ENCODE data around the gene EARS2. TPM values are rescaled to one million over a fixed set of nuclear protein-coding genes. Genes with fewer than 3 reads are reported as not detected.
"Not testable (repeated sequence)": the region's sequence is repeated elsewhere in the genome, so short reads cannot be mapped to it uniquely, and the experiment has no call there.

Gene EARS2
- total RNA-seq, result 10 to 100 TPM; 12.5 to 13.4 TPM

DNA sequence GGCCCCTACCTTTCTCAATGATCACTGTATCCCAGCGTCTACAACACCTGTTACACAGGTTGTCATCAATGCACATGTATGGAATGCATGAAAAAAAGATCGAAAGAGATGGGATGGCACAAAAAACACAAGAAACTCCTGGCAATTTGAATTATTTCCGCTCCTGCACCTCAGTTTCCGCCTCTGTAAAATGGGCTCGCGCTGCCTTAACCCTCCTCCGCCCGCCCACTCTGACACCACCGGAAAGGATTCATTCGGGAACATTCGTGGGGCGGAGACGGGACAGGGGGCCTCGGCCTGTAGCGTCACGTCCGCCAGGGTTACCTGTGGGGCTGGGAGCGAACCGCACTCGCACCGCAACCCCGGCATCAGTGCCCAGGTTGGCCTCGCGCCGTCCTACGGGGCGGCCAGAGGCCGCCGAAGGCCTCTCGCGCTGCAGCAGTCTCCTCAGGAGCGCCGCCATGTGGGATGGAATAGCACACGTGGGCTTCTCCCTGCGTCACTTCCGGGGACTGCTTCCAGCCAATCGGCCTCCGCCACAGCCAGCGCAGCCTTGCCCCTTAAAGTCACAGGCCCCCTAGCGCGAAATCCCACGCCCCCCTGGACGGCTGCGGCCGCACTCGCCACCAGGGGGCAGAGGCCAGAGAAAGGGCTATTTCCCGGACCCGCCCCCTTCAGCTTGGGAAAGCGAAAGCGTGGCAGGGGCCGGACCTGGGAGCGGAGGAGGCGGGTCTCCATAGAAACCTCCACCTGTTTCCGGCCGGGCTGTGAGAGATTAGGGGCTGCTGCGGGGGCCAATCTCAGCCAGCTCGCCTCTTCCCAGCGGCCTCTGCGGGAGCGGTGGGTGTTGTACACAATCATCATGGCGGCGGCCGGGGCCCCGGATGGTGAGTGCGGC lies at the start of gene EARS2, which contains the start of gene UBFD1:
Gene EARS2, minus strand, starts transcription at position 470 of the 898 bp plus-strand sequence. Its CDS starts 7 bp downstream, at position 463.
Gene UBFD1, plus strand, starts transcription at position 847 of the 898 bp plus-strand sequence. Its CDS starts 16 bp downstream, at position 863.
- peak within 1 kb of the TSS; percentile 92 for H3K27ac Mint-ChIP-seq
- H3K9me3 Mint-ChIP-seq, result no peaks in the 10 kb centered on the region
- H3K36me3 Mint-ChIP-seq (ENCODE audit: insufficient read depth in 2 of 2), result peaks cover 0 to 6% of the 10 kb centered on the region in 2 donors
- H3K4me1 Mint-ChIP-seq (ENCODE audit: low read depth), result peaks cover 57% of the 10 kb centered on the region
- DNase-seq (peak; percentile 98 to 99), ATAC-seq (replicated peaks in 1 of 2) (peak; percentile 93)
- H3K4me3 Mint-ChIP-seq, result peak within 1 kb of the TSS; percentile 97
- H3K27me3 Mint-ChIP-seq (ENCODE audit: low read depth), result no peaks in the 10 kb centered on the region

DNA sequence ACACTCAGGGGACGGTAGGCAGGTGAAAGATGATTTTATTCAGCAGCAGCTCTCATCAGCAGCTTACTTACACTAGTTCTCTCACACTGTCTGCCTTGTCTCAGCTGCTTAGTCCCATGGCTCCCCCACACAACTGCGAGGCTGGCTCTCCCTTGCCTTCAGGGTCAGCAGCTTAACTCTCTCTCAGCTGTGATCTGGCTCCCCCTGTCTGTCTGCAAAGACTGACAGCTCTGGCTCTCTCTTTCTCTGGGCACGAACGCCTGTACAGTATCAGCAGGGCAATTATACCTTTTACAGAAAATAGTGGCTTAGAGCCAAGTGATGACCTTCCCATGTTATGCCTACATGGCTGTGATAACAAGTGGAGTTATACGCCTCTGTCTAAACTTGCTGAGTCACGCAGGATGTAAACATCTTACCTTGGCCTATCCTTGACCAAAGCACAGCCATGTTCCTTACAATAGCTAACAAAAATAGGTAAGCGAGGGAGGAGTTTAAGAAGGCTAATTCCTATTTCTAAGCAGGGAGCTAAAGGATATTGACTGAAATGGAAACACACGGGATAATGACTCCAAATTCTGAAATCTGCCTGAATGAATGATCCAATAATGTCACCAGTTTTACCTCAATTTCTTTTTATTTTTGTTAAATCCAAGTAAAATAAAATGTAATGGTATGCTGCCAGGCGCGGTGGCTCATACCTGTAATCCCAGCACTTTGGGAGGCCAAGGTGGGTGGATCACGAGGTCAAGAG lies 40.0 kb upstream of the EARS2 start:
- DNase-seq, result peak; percentile 35 to 43
- H3K9me3 Mint-ChIP-seq, result no peaks in the 10 kb centered on the region

DNA sequence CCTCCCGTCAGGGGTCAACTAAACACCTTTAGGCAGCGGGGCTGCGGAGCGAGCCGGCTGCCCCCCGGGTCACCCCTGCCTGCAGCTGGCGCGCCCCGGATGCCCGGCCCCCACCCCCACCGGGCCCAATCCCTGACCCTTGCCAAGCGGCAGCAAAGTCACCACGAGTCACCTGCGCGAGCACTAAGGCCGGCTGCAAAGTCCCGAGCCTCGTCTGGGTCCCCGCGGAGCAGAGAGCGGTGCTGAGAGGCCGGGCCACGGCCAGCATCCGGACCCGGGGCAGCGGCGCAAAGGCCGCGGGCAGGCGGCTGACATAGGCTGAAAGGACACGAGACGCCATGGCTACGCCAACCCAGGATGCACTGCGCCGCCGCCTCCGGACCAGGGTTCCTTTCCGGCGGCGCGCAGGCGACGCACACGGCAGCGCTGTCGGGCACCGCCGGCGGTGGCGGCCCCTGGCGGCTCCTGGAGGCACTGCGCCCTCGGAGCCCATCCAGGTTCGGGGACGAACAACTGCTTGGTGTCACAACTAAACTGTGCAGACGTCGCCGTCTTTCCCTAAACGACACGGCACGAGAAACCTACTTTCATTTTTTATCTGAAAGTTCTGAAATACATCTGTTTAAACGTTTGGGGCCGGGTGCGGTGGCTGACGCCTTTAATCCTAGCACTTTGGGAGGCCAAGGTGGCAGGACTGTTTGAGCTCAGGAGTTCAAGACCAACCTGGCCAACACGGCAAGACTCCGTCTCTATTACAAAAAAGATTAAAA lies 39.0 kb upstream of the EARS2 start, which contains the start of gene NDUFAB1:
Gene NDUFAB1, minus strand, starts transcription at position 366 of the 770 bp plus-strand sequence. Its CDS starts 26 bp downstream, at position 340.
- H3K4me1 Mint-ChIP-seq (ENCODE audit: low read depth), result peaks cover 40% of the 10 kb centered on the region
- ATAC-seq (replicated peaks in 1 of 2), result peak; percentile 99 to 100

More for the DNA sequence above, 40.0 kb upstream of the EARS2 start:
- no peaks in the 10 kb centered on the region for H3K27me3 Mint-ChIP-seq (ENCODE audit: low read depth)
- peak overlapping the region; percentile 21 for H3K27ac Mint-ChIP-seq
- peaks cover 32% of the 10 kb centered on the region for H3K4me1 Mint-ChIP-seq (ENCODE audit: low read depth)
- peaks cover 2 to 11% of the 10 kb centered on the region in 2 donors for H3K36me3 Mint-ChIP-seq (ENCODE audit: insufficient read depth in 2 of 2)
- H3K4me3 Mint-ChIP-seq, result peak overlapping the region; percentile 23 to 57
- peak in 1 of 2 donors; percentile 13 for ATAC-seq (replicated peaks in 1 of 2)

DNA sequence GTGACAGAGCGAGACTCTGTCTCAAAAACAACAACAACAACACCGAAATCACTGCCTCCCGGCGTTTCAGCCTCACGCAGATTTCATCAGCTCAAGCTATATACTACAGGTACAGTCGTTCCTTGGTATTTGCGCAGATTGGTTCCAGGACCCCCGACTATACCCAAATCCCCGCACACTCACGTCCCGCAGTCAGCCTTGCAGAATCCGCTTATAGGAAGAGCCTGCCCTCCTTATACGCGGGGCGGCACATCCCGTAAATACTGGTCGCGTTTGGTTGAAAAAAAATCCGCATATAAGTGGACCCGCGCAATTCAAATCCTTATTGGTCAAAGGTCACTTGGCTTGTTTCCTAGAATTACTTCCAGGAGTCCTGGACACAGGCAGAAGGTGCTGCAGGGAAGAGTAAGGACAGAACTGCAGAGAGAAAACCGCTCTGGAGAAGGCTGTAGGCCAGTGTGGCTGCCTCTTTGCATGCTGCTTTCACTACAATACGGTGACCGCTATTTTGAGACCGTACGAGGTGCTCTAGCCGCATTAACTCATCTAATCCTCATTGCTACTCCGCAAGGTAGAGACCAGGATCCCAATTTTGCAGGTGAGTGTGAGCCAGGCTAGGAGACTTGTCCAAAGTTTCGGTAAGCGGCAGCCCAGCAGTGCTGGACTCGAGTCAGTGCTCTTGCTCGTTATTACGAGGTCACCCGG lies 38.2 kb upstream of the EARS2 start:
- ATAC-seq (replicated peaks in 1 of 2), result no peak
- Mint-ChIP-seq H3K27ac (peak overlapping the region; percentile 72), H3K9me3 (no peaks in the 10 kb centered on the region), H3K4me1 (ENCODE audit: low read depth) (peaks cover 40% of the 10 kb centered on the region), H3K36me3 (ENCODE audit: insufficient read depth in 2 of 2) (peaks cover 6 to 12% of the 10 kb centered on the region in 2 donors), H3K4me3 (peak overlapping the region; percentile 84 to 86), H3K27me3 (ENCODE audit: low read depth) (no peaks in the 10 kb centered on the region)
- DNase-seq, result no peak

More for the DNA sequence above, 39.0 kb upstream of the EARS2 start, which contains the start of gene NDUFAB1:
- Mint-ChIP-seq H3K27me3 (ENCODE audit: low read depth) (no peaks in the 10 kb centered on the region), H3K4me3 (peak within 1 kb of the TSS; percentile 84 to 86), H3K9me3 (no peaks in the 10 kb centered on the region), H3K36me3 (ENCODE audit: insufficient read depth in 2 of 2) (peaks cover 4 to 10% of the 10 kb centered on the region in 2 donors), H3K27ac (peak within 1 kb of the TSS; percentile 72)
- peak; percentile 93 to 96 for DNase-seq

DNA sequence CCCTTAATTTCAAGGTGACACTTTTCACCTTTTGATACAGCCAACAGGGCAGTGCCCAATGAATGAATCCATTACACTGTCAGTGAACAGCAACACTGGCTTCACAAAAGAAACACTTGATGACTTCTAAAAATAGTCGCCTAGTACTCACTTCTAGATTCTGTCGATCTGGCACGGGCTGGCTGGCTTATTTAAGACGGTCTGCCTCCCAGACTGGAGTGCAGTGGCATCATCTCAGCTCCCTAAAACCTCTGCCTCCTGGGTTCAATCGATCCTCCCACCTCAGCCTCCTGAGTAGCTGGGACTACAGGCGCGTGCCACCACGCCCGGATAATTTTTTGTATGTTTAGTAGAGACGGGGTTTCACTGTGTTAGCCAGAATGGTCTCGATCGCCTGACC lies 37.0 kb upstream of the EARS2 start:
- Mint-ChIP-seq H3K36me3 (ENCODE audit: insufficient read depth in 2 of 2) (peaks cover 7 to 14% of the 10 kb centered on the region in 2 donors), H3K9me3 (no peaks in the 10 kb centered on the region), H3K27ac (no peak overlapping the region), H3K27me3 (ENCODE audit: low read depth) (no peaks in the 10 kb centered on the region), H3K4me3 (peak overlapping the region in 1 of 2 donors; percentile 84), H3K4me1 (ENCODE audit: low read depth) (peaks cover 40% of the 10 kb centered on the region)
- DNase-seq, result no peak
- no peak for ATAC-seq (replicated peaks in 1 of 2)

DNA sequence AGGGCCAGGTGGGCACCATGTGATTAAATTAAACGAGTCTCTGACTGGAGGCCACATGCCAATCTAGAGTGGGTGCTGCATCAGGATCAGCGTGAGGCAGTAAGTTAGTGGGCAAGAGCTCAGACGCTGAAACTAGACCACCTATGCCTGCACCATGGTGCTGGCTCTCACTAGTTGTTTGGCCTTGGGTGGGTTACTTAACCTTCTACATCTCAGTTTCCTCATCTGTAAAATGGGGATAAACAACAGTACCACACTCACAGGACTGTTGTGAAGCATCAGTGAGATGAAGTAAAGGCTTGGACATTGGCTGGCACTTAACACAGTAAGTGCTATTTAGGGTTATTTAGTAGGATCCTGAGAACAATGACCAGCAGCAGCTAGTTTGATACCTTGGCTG lies 33.0 kb upstream of the EARS2 start:
- DNase-seq (no peak), ATAC-seq (replicated peaks in 1 of 2) (no peak)
- Mint-ChIP-seq H3K4me3 (no peak overlapping the region), H3K4me1 (ENCODE audit: low read depth) (peaks cover 30% of the 10 kb centered on the region), H3K36me3 (ENCODE audit: insufficient read depth in 2 of 2) (peaks cover 7 to 26% of the 10 kb centered on the region in 2 donors), H3K27me3 (ENCODE audit: low read depth) (no peaks in the 10 kb centered on the region), H3K27ac (no peak overlapping the region), H3K9me3 (no peaks in the 10 kb centered on the region)

DNA sequence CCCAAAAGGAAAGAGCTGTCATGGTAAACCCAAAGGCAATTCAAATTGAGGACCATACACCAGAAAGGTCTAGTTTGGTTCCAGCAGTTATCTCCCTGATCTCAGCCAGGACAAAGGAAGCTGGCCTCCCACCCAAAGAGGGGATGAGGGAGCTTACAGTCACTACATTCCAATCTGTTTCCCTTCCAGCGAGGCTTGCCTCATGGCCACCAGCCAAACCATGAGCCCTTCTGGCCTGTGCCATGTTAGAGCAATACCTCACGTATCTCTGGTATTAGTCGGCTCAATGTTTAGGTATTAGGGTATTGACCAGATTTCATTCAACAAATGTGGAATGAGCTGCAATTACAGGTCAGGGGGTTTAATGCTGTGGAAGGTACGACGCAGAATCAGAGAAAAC lies 30.6 kb upstream of the EARS2 start:
- Mint-ChIP-seq H3K27me3 (ENCODE audit: low read depth) (no peaks in the 10 kb centered on the region), H3K9me3 (no peaks in the 10 kb centered on the region), H3K4me3 (no peak overlapping the region), H3K27ac (peak overlapping the region; percentile 51), H3K4me1 (ENCODE audit: low read depth) (peaks cover 11% of the 10 kb centered on the region), H3K36me3 (ENCODE audit: insufficient read depth in 2 of 2) (peaks cover 10 to 30% of the 10 kb centered on the region in 2 donors)
- no peak for ATAC-seq (replicated peaks in 1 of 2)
- no peak for DNase-seq

DNA sequence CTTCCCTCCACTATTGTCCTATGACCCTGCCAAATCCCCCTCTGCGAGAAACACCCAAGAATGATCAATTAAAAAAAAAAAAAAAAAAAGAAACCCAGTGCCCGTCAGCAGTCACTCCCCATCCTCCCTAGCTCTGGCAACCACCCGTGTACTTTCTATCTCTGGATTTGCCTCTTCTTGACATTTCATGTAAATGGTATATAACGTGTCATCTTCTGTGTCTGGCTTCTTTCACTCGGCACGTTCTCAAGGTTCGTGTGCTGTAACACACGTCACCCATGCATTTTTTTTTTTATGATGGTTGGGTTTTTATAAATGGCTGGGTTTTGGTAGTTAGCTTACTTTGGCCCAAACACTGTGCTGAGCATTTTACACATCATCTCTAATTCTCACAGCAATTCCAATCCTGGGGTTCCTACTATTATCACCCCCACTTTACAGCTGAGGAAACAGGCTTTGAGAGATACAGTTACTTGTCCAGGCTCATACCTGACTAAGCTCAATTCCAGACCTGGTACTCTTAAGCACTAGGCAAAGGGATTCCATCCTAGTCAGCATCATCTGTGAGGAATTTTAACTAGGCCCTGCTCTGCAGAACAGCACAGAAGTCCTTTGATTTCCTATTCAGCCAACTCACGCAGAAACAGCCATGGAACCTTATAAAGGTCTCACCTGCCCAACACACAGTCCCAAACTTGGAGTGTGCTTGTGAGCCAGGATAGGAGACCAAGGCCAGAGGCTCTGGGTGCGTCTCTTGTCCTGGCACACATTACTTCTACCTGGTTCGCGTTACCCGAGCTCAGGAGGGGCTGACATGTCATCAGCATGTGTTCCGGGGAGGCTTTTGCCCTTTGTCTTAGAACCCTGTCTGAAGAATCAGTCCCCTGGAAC lies 27.3 kb upstream of the EARS2 start:
- Mint-ChIP-seq H3K9me3 (no peaks in the 10 kb centered on the region), H3K4me3 (no peak overlapping the region), H3K27me3 (ENCODE audit: low read depth) (no peaks in the 10 kb centered on the region), H3K4me1 (ENCODE audit: low read depth) (no peaks in the 10 kb centered on the region), H3K36me3 (ENCODE audit: insufficient read depth in 2 of 2) (peaks cover 5 to 18% of the 10 kb centered on the region in 2 donors), H3K27ac (no peak overlapping the region)
- DNase-seq (no peak), ATAC-seq (replicated peaks in 1 of 2) (no peak)

DNA sequence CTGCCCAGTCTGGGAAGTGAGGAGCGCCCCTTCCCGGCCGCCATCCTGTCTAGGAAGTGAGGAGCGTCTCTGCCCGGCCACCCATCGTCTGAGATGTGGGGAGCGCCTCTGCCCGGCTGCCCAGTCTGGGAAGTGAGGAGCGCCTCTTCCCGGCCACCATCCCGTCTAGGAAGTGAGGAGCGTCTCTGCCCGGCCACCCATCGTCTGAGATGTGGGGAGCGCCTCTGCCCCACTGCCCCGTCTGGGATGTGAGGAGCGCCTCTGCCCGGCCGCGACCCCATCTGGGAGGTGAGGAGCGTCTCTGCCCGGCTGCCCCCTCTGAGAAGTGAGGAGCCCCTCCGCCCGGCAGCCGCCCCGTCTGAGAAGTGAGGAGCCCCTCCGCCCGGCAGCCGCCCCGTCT lies 26.1 kb upstream of the EARS2 start:
- H3K36me3 Mint-ChIP-seq (ENCODE audit: insufficient read depth in 2 of 2), result peaks cover 5 to 10% of the 10 kb centered on the region in 2 donors
- not testable (repeated sequence) for H3K27me3 Mint-ChIP-seq (ENCODE audit: low read depth); H3K27ac Mint-ChIP-seq; DNase-seq; ATAC-seq (replicated peaks in 1 of 2); H3K4me3 Mint-ChIP-seq; H3K9me3 Mint-ChIP-seq; H3K4me1 Mint-ChIP-seq (ENCODE audit: low read depth)

DNA sequence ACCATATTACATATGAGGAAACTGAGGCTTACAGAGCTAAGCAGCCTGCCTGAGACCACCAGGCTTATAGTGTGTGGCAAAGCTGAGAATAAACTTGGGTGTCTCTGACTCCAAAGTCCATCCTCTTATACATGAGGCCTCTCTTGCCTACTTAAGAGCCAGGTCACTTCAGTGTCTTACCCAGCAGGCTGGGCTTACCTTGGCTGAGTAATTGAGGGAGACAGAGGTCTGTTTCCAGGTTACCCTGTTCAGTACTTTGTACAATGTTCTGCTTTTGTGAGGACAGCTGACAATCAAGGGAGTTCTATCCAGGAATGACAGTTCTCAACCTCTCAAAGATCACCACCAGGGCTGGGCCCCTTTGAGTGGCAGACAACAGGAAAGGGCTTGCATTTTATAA lies 24.6 kb upstream of the EARS2 start:
- no peak for DNase-seq
- H3K36me3 Mint-ChIP-seq (ENCODE audit: insufficient read depth in 2 of 2), result peaks cover 5 to 12% of the 10 kb centered on the region in 2 donors
- H3K4me1 Mint-ChIP-seq (ENCODE audit: low read depth), result no peaks in the 10 kb centered on the region
- no peak for ATAC-seq (replicated peaks in 1 of 2)
- no peak overlapping the region for H3K4me3 Mint-ChIP-seq
- peak overlapping the region; percentile 76 for H3K27ac Mint-ChIP-seq
- no peaks in the 10 kb centered on the region for H3K9me3 Mint-ChIP-seq
- no peaks in the 10 kb centered on the region for H3K27me3 Mint-ChIP-seq (ENCODE audit: low read depth)

DNA sequence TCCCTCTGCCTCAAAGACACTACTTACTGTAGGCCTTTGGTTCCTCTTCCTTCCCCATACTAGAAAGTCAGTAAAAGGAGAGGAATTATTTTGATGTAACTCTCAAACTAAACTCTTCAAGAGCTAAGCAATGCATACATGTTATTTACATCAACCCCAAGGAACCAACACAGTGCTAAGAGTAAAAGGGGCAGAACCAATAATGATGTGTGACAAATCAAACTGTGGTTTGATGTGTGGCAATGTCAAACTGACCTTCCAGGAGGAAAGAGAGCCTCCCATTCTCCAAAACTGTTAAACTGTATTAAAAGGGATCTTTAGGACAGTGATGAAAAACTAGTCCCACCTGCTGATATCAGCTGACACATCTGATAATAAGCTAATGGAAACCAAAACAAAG lies 23.2 kb upstream of the EARS2 start:
- H3K9me3 Mint-ChIP-seq, result no peaks in the 10 kb centered on the region
- H3K27ac Mint-ChIP-seq, result no peak overlapping the region
- DNase-seq, result no peak
- no peak overlapping the region for H3K4me3 Mint-ChIP-seq
- H3K4me1 Mint-ChIP-seq (ENCODE audit: low read depth), result no peaks in the 10 kb centered on the region
- no peaks in the 10 kb centered on the region for H3K27me3 Mint-ChIP-seq (ENCODE audit: low read depth)
- H3K36me3 Mint-ChIP-seq (ENCODE audit: insufficient read depth in 2 of 2), result peaks cover 5 to 6% of the 10 kb centered on the region in 2 donors
- ATAC-seq (replicated peaks in 1 of 2), result no peak

Measured in activated T-cell treated with anti-CD3 and anti-CD28 coated beads, Interleukin-2, amount 50 U/mL, for 72 hours (primary cell).